Measurements from ENCODE around the gene ACADL. TPM values are rescaled to one million over a fixed set of nuclear protein-coding genes. Genes with fewer than 3 reads are reported as not detected.

Gene ACADL
- polyA plus RNA-seq, 1 donor from 2014 or later = not detected

DNA sequence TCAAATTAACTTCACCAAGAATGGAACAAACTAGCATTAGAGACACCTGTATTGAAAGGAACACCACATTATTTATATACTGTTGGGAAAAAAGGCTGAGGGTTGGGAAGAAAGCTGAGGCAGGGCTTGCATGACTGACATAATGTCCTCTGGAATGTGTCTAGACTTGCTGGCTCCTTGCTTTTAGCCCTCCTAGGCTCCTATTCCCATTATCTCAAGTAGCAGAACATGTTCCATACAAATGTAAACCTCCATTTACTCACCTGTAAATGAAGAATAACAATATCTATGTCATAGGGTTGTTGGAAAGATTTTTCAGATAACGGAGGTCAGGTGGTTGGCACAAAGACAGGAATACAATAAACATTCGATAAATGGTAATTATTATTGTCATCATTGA, 976 bp upstream of the ACADL start:
- Histone ChIP-seq H2AFZ (ENCODE audit: low read depth, low read length) (no peak overlapping the region), H3K36me3 (ENCODE audit: insufficient read depth, low read length) (no peaks in the 10 kb centered on the region), H3K27me3 (ENCODE audit: insufficient read depth, low read depth, low read length) (peaks cover 41% of the 10 kb centered on the region), H3K9me2 (ENCODE audit: insufficient read depth, low read length) (no peaks in the 10 kb centered on the region), H3K27ac (ENCODE audit: low read length) (no peak overlapping the region), H3K9ac (ENCODE audit: low read length) (no peak overlapping the region), H3K9me3 (ENCODE audit: low read length) (no peaks in the 10 kb centered on the region), H3K4me3 (ENCODE audit: low read length) (no peak overlapping the region), H3K4me2 (ENCODE audit: low read length) (no peak overlapping the region), H4K20me1 (ENCODE audit: insufficient read depth) (no peaks in the 10 kb centered on the region), H3F3A (ENCODE audit: insufficient read depth, low read length, poor library complexity, severe bottlenecking) (no peaks in the 10 kb centered on the region), H3K79me2 (replicated peaks; ENCODE audit: insufficient read depth, low read length) (no peaks in the 10 kb centered on the region)
- TF ChIP-seq, protein P1, sequence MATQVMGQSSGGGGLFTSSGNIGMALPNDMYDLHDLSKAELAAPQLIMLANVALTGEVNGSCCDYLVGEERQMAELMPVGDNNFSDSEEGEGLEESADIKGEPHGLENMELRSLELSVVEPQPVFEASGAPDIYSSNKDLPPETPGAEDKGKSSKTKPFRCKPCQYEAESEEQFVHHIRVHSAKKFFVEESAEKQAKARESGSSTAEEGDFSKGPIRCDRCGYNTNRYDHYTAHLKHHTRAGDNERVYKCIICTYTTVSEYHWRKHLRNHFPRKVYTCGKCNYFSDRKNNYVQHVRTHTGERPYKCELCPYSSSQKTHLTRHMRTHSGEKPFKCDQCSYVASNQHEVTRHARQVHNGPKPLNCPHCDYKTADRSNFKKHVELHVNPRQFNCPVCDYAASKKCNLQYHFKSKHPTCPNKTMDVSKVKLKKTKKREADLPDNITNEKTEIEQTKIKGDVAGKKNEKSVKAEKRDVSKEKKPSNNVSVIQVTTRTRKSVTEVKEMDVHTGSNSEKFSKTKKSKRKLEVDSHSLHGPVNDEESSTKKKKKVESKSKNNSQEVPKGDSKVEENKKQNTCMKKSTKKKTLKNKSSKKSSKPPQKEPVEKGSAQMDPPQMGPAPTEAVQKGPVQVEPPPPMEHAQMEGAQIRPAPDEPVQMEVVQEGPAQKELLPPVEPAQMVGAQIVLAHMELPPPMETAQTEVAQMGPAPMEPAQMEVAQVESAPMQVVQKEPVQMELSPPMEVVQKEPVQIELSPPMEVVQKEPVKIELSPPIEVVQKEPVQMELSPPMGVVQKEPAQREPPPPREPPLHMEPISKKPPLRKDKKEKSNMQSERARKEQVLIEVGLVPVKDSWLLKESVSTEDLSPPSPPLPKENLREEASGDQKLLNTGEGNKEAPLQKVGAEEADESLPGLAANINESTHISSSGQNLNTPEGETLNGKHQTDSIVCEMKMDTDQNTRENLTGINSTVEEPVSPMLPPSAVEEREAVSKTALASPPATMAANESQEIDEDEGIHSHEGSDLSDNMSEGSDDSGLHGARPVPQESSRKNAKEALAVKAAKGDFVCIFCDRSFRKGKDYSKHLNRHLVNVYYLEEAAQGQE (IDR thresholded peaks at IDR 0.05; ENCODE audit: borderline replicate concordance) = no peak
- TF ChIP-seq EP300 (conservative IDR thresholded peaks at IDR 0.05; ENCODE audit: poor library complexity, severe bottlenecking) = no peak
- TF ChIP-seq MXI1 (conservative IDR thresholded peaks at IDR 0.05; ENCODE audit: poor library complexity, severe bottlenecking) = no peak

DNA sequence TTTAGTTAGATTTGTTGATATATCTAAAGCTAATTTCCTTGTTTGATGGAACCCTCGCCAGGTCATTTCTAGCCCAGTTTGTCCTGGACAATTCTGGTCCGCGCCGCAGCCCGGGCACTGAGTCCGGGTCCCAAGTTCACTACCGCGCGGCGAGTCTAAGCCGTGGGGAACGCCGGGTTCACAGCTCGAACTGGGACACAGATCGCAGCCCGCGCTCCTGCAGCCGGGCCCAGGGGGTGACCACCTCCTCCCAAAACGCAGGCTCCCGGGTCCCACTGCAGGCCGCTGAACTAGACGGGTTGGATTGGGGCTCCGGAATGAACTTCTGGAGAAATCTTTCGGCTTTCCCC, 681 bp downstream of the ACADL start:
- Histone ChIP-seq H3K27ac (ENCODE audit: low read length) (no peak overlapping the region), H3K9ac (ENCODE audit: low read length) (no peak overlapping the region)

More for the DNA sequence above, 681 bp downstream of the ACADL start:
- no peak overlapping the region for H2AFZ ChIP-seq (ENCODE audit: low read depth, low read length)
- H3K9me2 ChIP-seq (ENCODE audit: insufficient read depth, low read length) = no peaks in the 10 kb centered on the region
- H3K36me3 ChIP-seq (ENCODE audit: insufficient read depth, low read length) = no peaks in the 10 kb centered on the region
- no peaks in the 10 kb centered on the region for H4K20me1 ChIP-seq (ENCODE audit: insufficient read depth)
- no peak overlapping the region for H3K4me2 ChIP-seq (ENCODE audit: low read length)
- H3K4me3 ChIP-seq (ENCODE audit: low read length) = peak overlapping the region; percentile 86
- no peaks in the 10 kb centered on the region for H3K79me2 ChIP-seq (replicated peaks; ENCODE audit: insufficient read depth, low read length)
- H3K27me3 ChIP-seq (ENCODE audit: insufficient read depth, low read depth, low read length) = peaks cover 41% of the 10 kb centered on the region
- TF ChIP-seq POLR2AphosphoS5 (IDR thresholded peaks at IDR 0.05) (no peak), SMC3 (conservative IDR thresholded peaks at IDR 0.05; ENCODE audit: poor library complexity) (no peak), TAF1 (IDR thresholded peaks at IDR 0.05; ENCODE audit: low read depth) (no peak), EZH2 (IDR thresholded peaks at IDR 0.05; ENCODE audit: borderline replicate concordance, insufficient read depth, low read length, poor library complexity, severe bottlenecking) (no peak), RAD21 (conservative IDR thresholded peaks at IDR 0.05) (no peak), EP300 (conservative IDR thresholded peaks at IDR 0.05; ENCODE audit: poor library complexity, severe bottlenecking) (no peak), MXI1 (conservative IDR thresholded peaks at IDR 0.05; ENCODE audit: poor library complexity, severe bottlenecking) (no peak)
- TF ChIP-seq, protein P1 (IDR thresholded peaks at IDR 0.05; ENCODE audit: borderline replicate concordance) = no peak
- TF ChIP-seq, protein P2, sequence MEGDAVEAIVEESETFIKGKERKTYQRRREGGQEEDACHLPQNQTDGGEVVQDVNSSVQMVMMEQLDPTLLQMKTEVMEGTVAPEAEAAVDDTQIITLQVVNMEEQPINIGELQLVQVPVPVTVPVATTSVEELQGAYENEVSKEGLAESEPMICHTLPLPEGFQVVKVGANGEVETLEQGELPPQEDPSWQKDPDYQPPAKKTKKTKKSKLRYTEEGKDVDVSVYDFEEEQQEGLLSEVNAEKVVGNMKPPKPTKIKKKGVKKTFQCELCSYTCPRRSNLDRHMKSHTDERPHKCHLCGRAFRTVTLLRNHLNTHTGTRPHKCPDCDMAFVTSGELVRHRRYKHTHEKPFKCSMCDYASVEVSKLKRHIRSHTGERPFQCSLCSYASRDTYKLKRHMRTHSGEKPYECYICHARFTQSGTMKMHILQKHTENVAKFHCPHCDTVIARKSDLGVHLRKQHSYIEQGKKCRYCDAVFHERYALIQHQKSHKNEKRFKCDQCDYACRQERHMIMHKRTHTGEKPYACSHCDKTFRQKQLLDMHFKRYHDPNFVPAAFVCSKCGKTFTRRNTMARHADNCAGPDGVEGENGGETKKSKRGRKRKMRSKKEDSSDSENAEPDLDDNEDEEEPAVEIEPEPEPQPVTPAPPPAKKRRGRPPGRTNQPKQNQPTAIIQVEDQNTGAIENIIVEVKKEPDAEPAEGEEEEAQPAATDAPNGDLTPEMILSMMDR (IDR thresholded peaks at IDR 0.05; ENCODE audit: poor library complexity, severe bottlenecking) = no peak
- no peaks in the 10 kb centered on the region for H3F3A ChIP-seq (ENCODE audit: insufficient read depth, low read length, poor library complexity, severe bottlenecking)
- H3K9me3 ChIP-seq (ENCODE audit: low read length) = no peaks in the 10 kb centered on the region
